ENCODE results near the gene PCDHGA1.

PCDHGA1 gene

GRCh38 chr5:141483902-141484301 lies 153.6 kb downstream of the PCDHGA1 start:
- H3K4me1 ChIP-seq (ENCODE audit: control insufficient read depth, low read length), result peaks cover 64% of the 10 kb centered on the region
- no peaks in the 10 kb centered on the region for H3K9me2 ChIP-seq (replicated peaks; ENCODE audit: control insufficient read depth, low read length)
- no peaks in the 10 kb centered on the region for H3K9me3 ChIP-seq (ENCODE audit: control insufficient read depth, insufficient read depth, low read length)
- no peak overlapping the region for H3K27ac ChIP-seq (ENCODE audit: low read depth, low read length)
- peaks cover 8% of the 10 kb centered on the region; the same call in 1 of the 2 replicates for H3F3A ChIP-seq (ENCODE audit: control insufficient read depth, insufficient read depth)
- TF ChIP-seq CTCF (IDR thresholded peaks at IDR 0.05; ENCODE audit: low read depth, low read length, poor library complexity, severe bottlenecking) (no peak), EZH2phosphoT487 (IDR thresholded peaks at IDR 0.05; ENCODE audit: borderline replicate concordance, low read length) (no peak)
- no peaks in the 10 kb centered on the region for H3K27me3 ChIP-seq (ENCODE audit: control insufficient read depth, low read length)
- peaks cover 83% of the 10 kb centered on the region for H3K36me3 ChIP-seq (ENCODE audit: control insufficient read depth, low read length)
- peak overlapping the region; percentile 96 for H3K4me2 ChIP-seq (ENCODE audit: low read length)
- H4K20me1 ChIP-seq (ENCODE audit: control insufficient read depth, insufficient read depth, low read depth, low read length), result no peaks in the 10 kb centered on the region
- peak overlapping the region; percentile 22 for H3K4me3 ChIP-seq (ENCODE audit: low read length)
- H3K79me2 ChIP-seq (ENCODE audit: control insufficient read depth, low read length), result peaks cover 100% of the 10 kb centered on the region

- Histone ChIP-seq H3K79me2 (ENCODE audit: control insufficient read depth, low read length) (peaks cover 100% of the 10 kb centered on the region), H3F3A (ENCODE audit: control insufficient read depth, insufficient read depth) (peaks cover 8% of the 10 kb centered on the region; the same call in 1 of the 2 replicates), H3K27me3 (ENCODE audit: control insufficient read depth, low read length) (no peaks in the 10 kb centered on the region), H3K36me3 (ENCODE audit: control insufficient read depth, low read length) (peaks cover 85% of the 10 kb centered on the region), H3K4me2 (ENCODE audit: low read length) (peak overlapping the region; percentile 96), H4K20me1 (ENCODE audit: control insufficient read depth, insufficient read depth, low read depth, low read length) (no peaks in the 10 kb centered on the region), H3K9me2 (replicated peaks; ENCODE audit: control insufficient read depth, low read length) (no peaks in the 10 kb centered on the region), H3K9me3 (ENCODE audit: control insufficient read depth, insufficient read depth, low read length) (no peaks in the 10 kb centered on the region), H3K4me3 (ENCODE audit: low read length) (peak overlapping the region; percentile 22), H3K4me1 (ENCODE audit: control insufficient read depth, low read length) (peaks cover 62% of the 10 kb centered on the region), H3K27ac (ENCODE audit: low read depth, low read length) (no peak overlapping the region)
- TF ChIP-seq EZH2phosphoT487 (IDR thresholded peaks at IDR 0.05; ENCODE audit: borderline replicate concordance, low read length), result no peak
Observed at GRCh38 chr5:141484310-141484640, 154.0 kb downstream of the PCDHGA1 start.

GRCh38 chr5:141484641-141485311 lies 154.5 kb downstream of the PCDHGA1 start, which contains the start of gene PCDHGC4:
Gene PCDHGC4 (plus strand): TSS chr5:141485030. CDS start chr5:141485174, 144 bp downstream.
- H3F3A ChIP-seq (ENCODE audit: control insufficient read depth, insufficient read depth), result peaks cover 8% of the 10 kb centered on the region; the same call in 1 of the 2 replicates
- TF ChIP-seq EZH2phosphoT487 (IDR thresholded peaks at IDR 0.05; ENCODE audit: borderline replicate concordance, low read length), result no peak
- no peak for TF ChIP-seq CTCF (IDR thresholded peaks at IDR 0.05; ENCODE audit: low read depth, low read length, poor library complexity, severe bottlenecking)
- H3K4me1 ChIP-seq (ENCODE audit: control insufficient read depth, low read length), result peaks cover 59% of the 10 kb centered on the region
- H3K9me3 ChIP-seq (ENCODE audit: control insufficient read depth, insufficient read depth, low read length), result no peaks in the 10 kb centered on the region
- no peak within 1 kb of the TSS for H3K27ac ChIP-seq (ENCODE audit: low read depth, low read length)
- H3K27me3 ChIP-seq (ENCODE audit: control insufficient read depth, low read length), result no peaks in the 10 kb centered on the region
- peaks cover 100% of the 10 kb centered on the region for H3K79me2 ChIP-seq (ENCODE audit: control insufficient read depth, low read length)
- H3K9me2 ChIP-seq (replicated peaks; ENCODE audit: control insufficient read depth, low read length), result no peaks in the 10 kb centered on the region
- peak within 1 kb of the TSS; percentile 96 for H3K4me2 ChIP-seq (ENCODE audit: low read length)
- H3K4me3 ChIP-seq (ENCODE audit: low read length), result peak within 1 kb of the TSS; percentile 22
- H3K36me3 ChIP-seq (ENCODE audit: control insufficient read depth, low read length), result peaks cover 85% of the 10 kb centered on the region
- H4K20me1 ChIP-seq (ENCODE audit: control insufficient read depth, insufficient read depth, low read depth, low read length), result no peaks in the 10 kb centered on the region

- H3K9me3 ChIP-seq (ENCODE audit: control insufficient read depth, insufficient read depth, low read length), result no peaks in the 10 kb centered on the region
- no peaks in the 10 kb centered on the region for H4K20me1 ChIP-seq (ENCODE audit: control insufficient read depth, insufficient read depth, low read depth, low read length)
- H3K4me1 ChIP-seq (ENCODE audit: control insufficient read depth, low read length), result peaks cover 58% of the 10 kb centered on the region
- H3K27ac ChIP-seq (ENCODE audit: low read depth, low read length), result no peak overlapping the region
- H3K4me2 ChIP-seq (ENCODE audit: low read length), result peak overlapping the region; percentile 96
- 0 out of 2 replicates have a peak overlapping the region, but pooled peaks have one; percentile 22 for H3K4me3 ChIP-seq (ENCODE audit: low read length)
- H3K27me3 ChIP-seq (ENCODE audit: control insufficient read depth, low read length), result no peaks in the 10 kb centered on the region
- no peaks in the 10 kb centered on the region for H3K9me2 ChIP-seq (replicated peaks; ENCODE audit: control insufficient read depth, low read length)
- TF ChIP-seq EZH2phosphoT487 (IDR thresholded peaks at IDR 0.05; ENCODE audit: borderline replicate concordance, low read length) (no peak), CTCF (IDR thresholded peaks at IDR 0.05; ENCODE audit: low read depth, low read length, poor library complexity, severe bottlenecking) (no peak)
- peaks cover 6% of the 10 kb centered on the region; the same call in 1 of the 2 replicates for H3F3A ChIP-seq (ENCODE audit: control insufficient read depth, insufficient read depth)
- peaks cover 85% of the 10 kb centered on the region for H3K36me3 ChIP-seq (ENCODE audit: control insufficient read depth, low read length)
- H3K79me2 ChIP-seq (ENCODE audit: control insufficient read depth, low read length), result peaks cover 99% of the 10 kb centered on the region
Observed at GRCh38 chr5:141485321-141486055, 155.2 kb downstream of the PCDHGA1 start.

All from DOHH2 (cell line).